Activated T-cell treated with anti-CD3 and anti-CD28 coated beads for 24 hours (primary cell): ENCODE measurements around the gene EYA3.
"Not testable (repeated sequence)": the region's sequence is repeated elsewhere in the genome, so short reads cannot be mapped to it uniquely, and the experiment has no call there.

Source experiments
- DNase-seq: peaks from one replicate; pipeline ENCODE4 v3.0.0-alpha.2; 2020; ENCODE audit warnings: low read depth

Gene EYA3

GRCh38 chr1:28028873-28029654 is 59.3 kb downstream of the EYA3 start:
- DNase-seq = no peak

- DNase-seq = no peak
Observed at GRCh38 chr1:28027660-28028059, 60.8 kb downstream of the EYA3 start.

GRCh38 chr1:28027238-28027637 is 61.2 kb downstream of the EYA3 start:
- no peak for DNase-seq

GRCh38 chr1:28026329-28026728 is 62.1 kb downstream of the EYA3 start:
- no peak for DNase-seq

- DNase-seq = no peak
Observed at GRCh38 chr1:28021064-28021463, 67.3 kb downstream of the EYA3 start.

GRCh38 chr1:28010969-28011368 is 77.4 kb downstream of the EYA3 start:
- DNase-seq = no peak

GRCh38 chr1:28003117-28003516 is 85.3 kb downstream of the EYA3 start:
- DNase-seq = not testable (repeated sequence)

GRCh38 chr1:28002600-28002999 is 85.8 kb downstream of the EYA3 start:
- no peak for DNase-seq

GRCh38 chr1:27999055-27999454 is 89.4 kb downstream of the EYA3 start:
- DNase-seq = no peak

- DNase-seq = not testable (repeated sequence)
Observed at GRCh38 chr1:27994526-27994925, 93.9 kb downstream of the EYA3 start.

GRCh38 chr1:27994060-27994459 is 94.3 kb downstream of the EYA3 start:
- no peak for DNase-seq

- no peak for DNase-seq
Observed at GRCh38 chr1:27993241-27993640, 95.2 kb downstream of the EYA3 start.

GRCh38 chr1:27992276-27992675 is 96.1 kb downstream of the EYA3 start:
- peak; percentile 15 for DNase-seq

GRCh38 chr1:27990920-27991537 is 97.4 kb downstream of the EYA3 start:
- no peak for DNase-seq

- DNase-seq = no peak
Observed at GRCh38 chr1:27981145-27981544, 107.3 kb downstream of the EYA3 start.

- no peak for DNase-seq
Observed at GRCh38 chr1:27980216-27980845, 108.1 kb downstream of the EYA3 start.

- no peak for DNase-seq
Observed at GRCh38 chr1:27979859-27980201, 108.6 kb downstream of the EYA3 start.

- no peak for DNase-seq
Observed at GRCh38 chr1:27979151-27979858, 109.1 kb downstream of the EYA3 start.

GRCh38 chr1:27974417-27974781 is 114.0 kb downstream of the EYA3 start:
- no peak for DNase-seq

- no peak for DNase-seq
Observed at GRCh38 chr1:27973771-27974416, 114.5 kb downstream of the EYA3 start.

- DNase-seq = no peak
Observed at GRCh38 chr1:27972141-27972540, 116.3 kb downstream of the EYA3 start.

GRCh38 chr1:27971674-27972073 is 116.7 kb downstream of the EYA3 start:
- DNase-seq = no peak
